NCI-H748 (cell line): ENCODE results near the gene LTA.

Experiments
- DNase-seq: peaks from one replicate; lab custom pipeline; 2025; ENCODE audit not compliant: unreplicated experiment; lab: John Stamatoyannopoulos, UW

The LTA gene

DNA sequence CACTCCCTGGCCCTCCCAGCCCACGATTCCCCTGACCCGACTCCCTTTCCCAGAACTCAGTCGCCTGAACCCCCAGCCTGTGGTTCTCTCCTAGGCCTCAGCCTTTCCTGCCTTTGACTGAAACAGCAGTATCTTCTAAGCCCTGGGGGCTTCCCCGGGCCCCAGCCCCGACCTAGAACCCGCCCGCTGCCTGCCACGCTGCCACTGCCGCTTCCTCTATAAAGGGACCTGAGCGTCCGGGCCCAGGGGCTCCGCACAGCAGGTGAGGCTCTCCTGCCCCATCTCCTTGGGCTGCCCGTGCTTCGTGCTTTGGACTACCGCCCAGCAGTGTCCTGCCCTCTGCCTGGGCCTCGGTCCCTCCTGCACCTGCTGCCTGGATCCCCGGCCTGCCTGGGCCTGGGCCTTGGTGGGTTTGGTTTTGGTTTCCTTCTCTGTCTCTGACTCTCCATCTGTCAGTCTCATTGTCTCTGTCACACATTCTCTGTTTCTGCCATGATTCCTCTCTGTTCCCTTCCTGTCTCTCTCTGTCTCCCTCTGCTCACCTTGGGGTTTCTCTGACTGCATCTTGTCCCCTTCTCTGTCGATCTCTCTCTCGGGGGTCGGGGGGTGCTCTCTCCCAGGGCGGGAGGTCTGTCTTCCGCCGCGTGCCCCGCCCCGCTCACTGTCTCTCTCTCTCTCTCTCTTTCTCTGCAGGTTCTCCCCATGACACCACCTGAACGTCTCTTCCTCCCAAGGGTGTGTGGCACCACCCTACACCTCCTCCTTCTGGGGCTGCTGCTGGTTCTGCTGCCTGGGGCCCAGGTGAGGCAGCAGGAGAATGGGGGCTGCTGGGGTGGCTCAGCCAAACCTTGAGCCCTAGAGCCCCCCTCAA, at the start of gene LTA:
Gene LTA, plus strand, starts transcription at position 249 of the 871 bp plus-strand sequence. Its CDS starts 454 bp downstream, at position 703.
- DNase-seq, result no peak

DNA sequence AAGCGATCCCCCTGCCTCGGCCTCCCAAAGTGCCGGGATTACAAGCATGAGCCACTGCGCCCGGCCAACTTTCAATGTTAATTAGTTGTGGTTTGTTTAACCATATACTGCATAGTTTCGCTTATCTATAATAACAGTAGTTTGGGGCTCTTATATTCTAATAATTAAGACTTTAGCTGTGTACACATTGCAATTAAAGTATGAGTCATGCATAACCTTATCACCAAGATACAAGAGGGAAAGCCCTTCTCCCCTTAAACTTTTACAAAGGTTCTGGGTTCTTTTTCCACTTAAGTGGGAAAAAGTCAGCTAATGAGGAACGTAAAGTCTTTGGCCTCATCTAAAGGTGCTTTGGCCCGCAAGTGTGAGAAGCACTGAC, 46.5 kb upstream of the LTA start:
- DNase-seq, result no peak

DNA sequence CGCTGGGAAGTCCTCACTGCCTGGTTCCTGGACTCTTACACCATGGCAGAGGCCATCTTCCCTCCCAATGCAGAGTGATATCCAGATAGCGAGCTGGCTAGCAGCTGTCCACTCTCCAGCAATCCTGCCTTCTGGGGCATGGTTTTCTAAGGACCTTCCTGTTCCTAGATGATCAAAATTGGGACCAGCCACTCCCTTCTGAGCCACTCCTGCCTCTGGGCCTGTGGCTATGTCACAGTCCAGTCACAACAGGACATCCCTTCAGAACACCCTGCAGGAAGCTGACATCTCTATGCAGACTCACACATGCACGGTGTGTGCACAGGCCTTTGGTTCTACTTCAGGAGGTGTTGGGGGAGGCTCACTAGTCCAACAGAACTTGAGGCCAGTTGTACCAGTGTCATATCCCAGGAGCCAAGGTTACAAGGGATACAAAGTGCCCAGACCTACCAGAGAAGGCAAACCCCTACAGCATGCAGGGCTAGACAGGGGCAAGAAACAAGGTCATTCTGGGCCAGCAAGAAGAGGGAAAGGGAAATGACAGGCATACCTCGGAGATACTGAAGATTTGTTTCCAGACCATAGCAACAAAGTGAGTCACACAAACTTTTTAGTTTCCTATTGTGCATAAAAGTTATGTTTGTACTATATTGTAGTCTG, 46.0 kb upstream of the LTA start:
- no peak for DNase-seq

- no peak for DNase-seq
Measured at GRCh38 chr6:31528307-31528777, 43.7 kb upstream of the LTA start.

GRCh38 chr6:31528821-31529328, 43.2 kb upstream of the LTA start, which contains the start of gene MCCD1:
TSS of gene MCCD1 (plus strand) at chr6:31528962. CDS start at chr6:31529015, 53 bp downstream.
- no peak for DNase-seq

GRCh38 chr6:31529329-31530150, 42.5 kb upstream of the LTA start:
- peak; percentile 27 for DNase-seq

- DNase-seq, result no peak
Measured at GRCh38 chr6:31530659-31531058, 41.4 kb upstream of the LTA start.

DNA sequence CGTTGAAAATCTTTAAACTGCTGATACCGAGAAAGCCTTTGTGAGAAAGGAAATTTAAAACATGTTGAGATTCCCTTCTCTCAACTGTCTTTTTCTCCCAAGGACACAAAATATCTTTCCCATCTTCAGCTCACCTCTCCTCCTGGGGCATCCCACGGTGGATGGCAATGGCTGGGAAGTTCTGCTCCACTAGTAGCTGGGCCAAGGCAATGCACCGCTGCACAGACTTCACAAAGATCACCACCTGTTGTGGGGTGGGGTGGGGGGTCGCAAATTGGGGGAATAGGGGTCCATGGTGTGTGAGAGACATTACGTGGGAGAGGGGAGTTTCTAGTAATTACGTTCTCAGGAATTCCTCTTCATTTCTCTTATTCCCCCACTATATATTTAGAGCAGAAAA, 40.9 kb upstream of the LTA start:
- DNase-seq, result no peak

GRCh38 chr6:31531771-31532643, 40.1 kb upstream of the LTA start:
- DNase-seq, result no peak

GRCh38 chr6:31532644-31533454, 39.2 kb upstream of the LTA start:
- no peak for DNase-seq

DNA sequence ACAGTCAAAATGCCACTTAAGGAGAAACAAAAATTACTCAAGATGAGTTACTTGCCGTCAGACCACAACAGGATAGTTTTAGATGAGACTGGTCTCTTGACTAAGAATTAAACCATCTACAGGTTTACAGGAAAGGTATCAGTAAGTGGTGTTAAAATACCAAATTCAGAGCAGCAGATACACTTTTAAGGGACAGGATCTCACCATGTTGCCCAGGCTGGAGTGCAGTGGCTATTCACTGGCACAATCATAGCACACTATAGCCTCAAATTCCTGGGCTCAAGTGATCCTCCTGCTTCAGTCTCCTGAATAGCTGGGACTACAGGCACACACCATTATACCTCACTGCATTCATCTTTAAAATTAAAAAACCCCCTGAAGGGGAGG, 38.6 kb upstream of the LTA start:
- DNase-seq, result no peak

DNA sequence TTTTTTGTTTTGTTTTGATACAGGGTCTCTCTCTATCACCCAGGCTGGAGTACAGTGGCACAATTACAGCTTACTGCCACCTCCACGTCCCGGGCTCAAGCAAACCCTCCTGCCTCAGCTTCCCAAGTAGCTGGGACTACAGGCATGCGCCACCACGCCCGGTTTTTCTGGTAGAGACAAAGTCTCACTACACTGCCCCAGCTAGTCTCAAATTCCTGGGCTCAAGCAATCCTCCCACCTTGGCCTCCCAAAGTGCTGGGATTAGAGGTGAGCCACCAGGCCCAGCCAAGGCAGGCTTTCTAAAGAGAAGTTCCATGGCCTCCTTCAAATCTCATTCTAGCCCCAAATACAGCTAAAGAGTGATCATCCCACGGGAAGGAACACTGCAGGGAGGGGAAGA, 38.1 kb upstream of the LTA start:
- DNase-seq, result no peak

- no peak for DNase-seq
Measured at GRCh38 chr6:31534521-31535040, 37.5 kb upstream of the LTA start.

GRCh38 chr6:31535538-31536324, 36.4 kb upstream of the LTA start:
- no peak for DNase-seq

GRCh38 chr6:31538805-31539400, 33.2 kb upstream of the LTA start:
- no peak for DNase-seq

DNA sequence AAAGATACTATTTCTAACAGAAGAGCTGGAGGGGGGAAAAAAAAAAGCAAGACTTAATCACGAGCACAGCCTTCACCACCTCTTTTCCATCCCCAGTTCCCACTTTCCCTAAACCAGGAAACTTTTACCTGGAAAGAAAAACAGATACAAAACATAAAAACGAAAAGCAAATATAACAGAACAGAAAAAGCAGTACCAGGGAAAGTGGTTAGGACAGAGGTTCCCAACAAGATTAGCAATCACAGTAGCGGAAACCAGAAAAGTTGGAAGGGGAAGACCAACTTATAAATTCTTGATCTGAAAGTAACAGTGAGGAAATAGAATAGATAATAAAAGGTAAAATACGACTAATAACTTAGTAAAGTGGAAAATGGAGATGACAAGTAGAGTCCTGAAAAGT, 31.4 kb upstream of the LTA start:
- no peak for DNase-seq

DNA sequence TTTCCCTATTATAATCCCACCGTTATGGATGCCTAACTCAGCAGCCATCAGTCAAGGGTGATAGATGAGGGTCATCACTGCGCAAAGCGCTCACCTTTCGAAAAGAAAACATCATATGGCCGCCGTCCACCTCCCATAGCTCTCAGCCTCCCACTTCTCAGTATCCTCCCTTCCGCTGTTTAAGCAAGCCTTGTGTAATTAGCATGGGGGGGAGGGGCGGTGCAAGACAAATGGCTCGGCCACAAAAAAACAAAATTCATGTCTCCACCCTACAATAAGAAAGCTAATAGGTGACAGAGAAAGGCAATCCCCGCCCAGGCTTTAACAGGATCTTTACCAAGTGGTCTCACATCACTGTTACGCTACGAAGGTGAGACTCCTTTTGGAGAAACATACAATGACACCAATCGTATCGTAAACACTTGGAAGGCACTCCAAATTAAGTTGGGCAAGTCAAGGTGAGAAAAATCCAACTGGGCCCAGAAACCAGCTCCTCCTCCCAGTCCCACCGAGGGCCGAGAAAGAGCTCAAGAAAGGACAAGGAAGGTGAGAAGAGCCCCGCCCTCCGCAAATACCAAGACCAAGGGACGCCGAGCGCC, 30.9 kb upstream of the LTA start:
- peak; percentile 80 for DNase-seq
